HG03565 (cell line): ENCODE results near the gene EPB42.
"Not testable (repeated sequence)": the region's sequence is repeated elsewhere in the genome, so short reads cannot be mapped to it uniquely, and the experiment has no call there.

Experiments
- ATAC-seq: cut with Tn5 transposase; IDR thresholded peaks from one replicate; pipeline ENCODE4 v1.9.1; 2021; ENCODE audit warnings: mild to moderate bottlenecking, moderate library complexity; ENCODE audit not compliant: unreplicated experiment

The EPB42 gene

GRCh38 chr15:43242616-43243015 is 21.8 kb upstream of the EPB42 start:
- ATAC-seq, result no peak

DNA sequence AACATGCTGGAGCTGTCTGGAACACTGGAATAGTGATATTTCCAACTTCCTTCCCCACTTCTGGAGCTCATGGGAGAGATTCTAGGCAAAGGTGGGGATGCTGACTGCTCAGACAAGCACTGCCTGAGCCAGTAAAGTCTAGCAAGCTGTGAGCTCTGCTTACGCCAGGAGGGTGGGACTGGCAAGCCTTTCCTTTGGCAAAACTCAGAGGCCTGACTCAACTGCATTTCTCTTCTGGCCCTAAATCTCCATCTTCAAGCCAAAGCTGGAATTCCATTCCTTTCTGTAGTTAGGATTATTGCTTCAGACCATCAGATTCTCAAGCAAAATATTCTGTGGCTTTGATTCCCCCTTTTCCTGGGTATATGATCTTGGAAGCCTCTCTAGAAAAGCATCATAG is 20.3 kb upstream of the EPB42 start:
- no peak for ATAC-seq

GRCh38 chr15:43239732-43240491 is 19.1 kb upstream of the EPB42 start:
- ATAC-seq, result no peak

- ATAC-seq, result no peak
These were observed 17.9 kb upstream of the EPB42 start for GRCh38 chr15:43238671-43239131.

DNA sequence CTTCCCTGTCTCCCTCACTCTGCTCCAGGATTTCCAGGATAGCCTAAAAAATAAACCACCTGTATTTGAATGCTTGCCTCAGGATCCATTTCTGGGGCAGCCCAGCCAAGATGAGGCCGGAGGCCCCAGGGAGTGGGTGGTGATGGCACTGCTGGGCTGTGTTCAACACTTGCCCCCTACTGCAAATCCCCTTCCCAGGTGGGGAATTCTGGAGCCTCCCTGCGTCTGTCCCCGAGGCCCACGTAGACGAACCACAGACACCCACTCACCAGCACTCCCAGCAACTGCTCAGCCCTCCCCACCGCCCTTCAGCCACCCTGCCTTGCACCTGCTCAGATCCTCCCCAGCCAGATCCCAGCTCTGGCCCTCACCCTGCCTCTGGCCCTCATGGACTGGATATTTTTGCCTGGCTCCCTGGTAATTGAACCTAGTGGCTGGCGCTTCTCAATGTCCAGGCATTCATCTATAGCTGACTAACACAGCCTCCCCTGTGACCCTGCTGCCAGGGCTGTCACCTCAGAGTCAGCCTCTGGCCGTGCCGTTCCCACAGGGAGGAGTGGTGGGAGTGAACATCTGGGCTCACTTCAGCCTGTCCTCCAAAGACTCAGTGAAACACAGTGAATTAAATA is 17.1 kb upstream of the EPB42 start:
- no peak for ATAC-seq

GRCh38 chr15:43235536-43235935 is 14.7 kb upstream of the EPB42 start:
- no peak for ATAC-seq

- ATAC-seq, result no peak
These were observed 11.6 kb upstream of the EPB42 start for GRCh38 chr15:43232289-43232874.

DNA sequence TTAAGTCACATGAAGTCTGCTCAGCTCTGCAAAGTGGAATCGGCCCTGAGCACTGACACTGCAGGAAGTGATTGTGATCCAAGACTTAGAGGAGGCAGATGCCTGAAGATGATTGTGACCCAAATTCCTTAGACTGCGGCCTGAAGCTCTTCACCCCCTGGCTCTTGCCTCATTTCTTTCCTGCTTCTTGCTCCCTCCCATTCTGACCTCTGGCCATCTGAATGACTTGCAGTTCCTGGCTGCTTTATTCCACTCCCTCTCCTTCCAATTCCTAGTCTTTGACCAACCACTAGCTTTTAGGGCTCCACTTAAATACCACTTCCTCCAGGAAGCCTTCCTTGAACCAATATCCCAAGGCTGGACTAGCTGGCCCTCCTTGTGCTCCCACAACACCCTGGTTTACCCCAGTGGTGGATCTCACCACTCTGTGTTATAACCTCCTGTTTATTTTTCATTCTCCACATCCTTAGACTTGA is 9.9 kb upstream of the EPB42 start:
- no peak for ATAC-seq

- ATAC-seq, result no peak
These were observed 9.2 kb upstream of the EPB42 start for GRCh38 chr15:43229977-43230376.

GRCh38 chr15:43226436-43227305 is 5.9 kb upstream of the EPB42 start:
- no peak for ATAC-seq

- not testable (repeated sequence) for ATAC-seq
These were observed 5.1 kb upstream of the EPB42 start for GRCh38 chr15:43225950-43226255.

- no peak for ATAC-seq
These were observed 4.6 kb upstream of the EPB42 start for GRCh38 chr15:43225201-43225949.

DNA sequence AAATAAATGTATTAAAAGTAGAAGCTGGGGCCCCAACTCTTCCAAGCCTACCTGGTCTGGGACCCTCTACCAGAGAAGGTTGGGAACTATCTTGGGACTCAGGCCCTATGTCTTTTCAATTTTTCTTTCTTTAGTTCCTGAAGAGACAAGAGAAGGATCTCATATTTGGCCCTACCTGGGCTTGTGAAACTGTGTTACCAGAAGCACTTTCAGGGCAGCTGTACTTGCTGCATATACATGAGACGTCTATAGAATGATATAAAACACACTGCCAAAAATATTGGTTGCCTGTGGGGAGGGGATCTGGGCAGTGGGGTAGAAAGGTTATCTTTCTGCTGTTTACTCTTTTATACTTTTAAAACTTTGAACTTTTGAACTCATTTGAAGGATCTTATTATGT is 604 bp upstream of the EPB42 start:
- ATAC-seq, result no peak

DNA sequence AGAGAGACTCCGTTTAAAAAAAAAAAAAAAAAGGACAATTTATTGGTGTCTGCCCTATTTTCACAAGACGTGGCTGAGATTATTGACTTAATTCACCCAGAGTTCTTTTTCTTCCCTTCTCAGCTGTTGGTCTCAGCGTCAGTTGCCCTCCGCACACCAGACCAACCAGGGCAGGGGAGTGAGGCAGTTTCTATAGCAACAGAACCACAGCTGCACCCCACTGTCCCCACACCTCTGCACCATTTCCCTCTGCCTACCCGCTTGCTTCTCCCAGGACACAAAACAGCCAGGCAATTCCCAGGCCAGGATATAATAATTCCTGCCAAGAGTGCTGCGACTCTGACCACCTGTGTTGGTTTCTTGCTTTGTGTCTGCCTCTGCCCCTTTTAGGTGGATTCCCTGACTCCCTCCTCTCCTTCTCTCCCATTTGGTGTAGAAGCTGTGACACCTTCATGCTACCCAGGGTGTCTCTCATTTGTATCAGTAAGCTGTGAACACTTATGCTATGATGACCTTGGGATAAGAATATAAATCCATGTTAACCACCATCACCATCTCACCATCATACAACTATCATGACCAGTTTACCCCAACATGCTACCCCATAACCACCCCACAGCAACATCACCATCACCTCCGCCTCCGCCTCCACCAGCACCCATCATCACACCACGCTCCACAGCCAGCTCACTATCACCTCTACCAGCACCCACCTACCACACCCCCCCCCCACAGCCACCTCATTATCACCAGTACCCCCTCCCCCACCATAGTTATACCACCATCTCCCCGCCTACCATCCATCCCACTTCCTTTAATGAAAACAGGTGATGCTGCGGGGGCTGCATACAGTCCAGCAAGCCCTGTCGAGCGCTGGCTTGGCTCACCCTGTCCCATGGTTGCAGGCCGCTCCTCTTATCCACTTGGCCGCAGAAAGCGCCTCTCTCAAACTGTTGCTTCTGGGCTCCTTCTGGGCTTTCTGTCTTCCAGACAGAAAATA is 589 bp downstream of the EPB42 start:
- no peak for ATAC-seq

DNA sequence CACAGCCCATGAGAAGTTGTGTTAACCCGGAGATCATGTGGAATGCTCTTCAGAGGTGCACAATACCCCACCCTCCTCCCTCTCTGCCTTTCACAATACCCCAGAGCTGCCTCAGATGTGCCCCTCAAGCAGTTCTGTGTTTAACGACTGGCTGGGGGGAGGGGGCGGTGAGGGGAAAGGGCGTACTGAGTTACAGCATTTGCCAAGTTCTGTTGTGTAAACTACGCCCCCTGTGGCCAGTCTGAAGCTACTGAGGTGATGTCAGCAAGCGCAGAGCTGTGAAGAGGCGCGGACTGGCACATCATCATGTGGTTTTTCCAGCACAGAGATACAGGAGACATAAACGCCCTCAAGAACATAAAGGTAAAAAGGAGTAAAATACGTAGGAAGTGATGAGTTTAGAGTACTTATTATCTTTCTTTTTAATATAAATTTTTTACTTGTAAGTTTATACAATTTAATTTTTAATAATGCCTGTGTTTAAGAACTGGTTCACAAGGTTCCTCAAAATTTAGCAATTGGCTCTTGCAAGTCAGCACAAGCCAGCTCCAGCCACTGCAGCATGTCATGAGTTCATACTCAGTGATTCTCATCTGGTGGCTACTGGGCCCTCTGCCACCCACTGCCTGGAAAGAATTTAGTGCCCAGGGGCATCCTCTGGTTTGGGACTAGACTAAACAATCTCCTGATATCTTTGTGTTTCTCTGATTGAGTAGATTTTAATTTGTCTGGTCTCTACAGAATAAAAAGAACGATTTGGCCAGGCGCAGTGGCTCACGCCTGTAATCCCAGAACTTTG is 1.7 kb downstream of the EPB42 start:
- ATAC-seq, result no peak

DNA sequence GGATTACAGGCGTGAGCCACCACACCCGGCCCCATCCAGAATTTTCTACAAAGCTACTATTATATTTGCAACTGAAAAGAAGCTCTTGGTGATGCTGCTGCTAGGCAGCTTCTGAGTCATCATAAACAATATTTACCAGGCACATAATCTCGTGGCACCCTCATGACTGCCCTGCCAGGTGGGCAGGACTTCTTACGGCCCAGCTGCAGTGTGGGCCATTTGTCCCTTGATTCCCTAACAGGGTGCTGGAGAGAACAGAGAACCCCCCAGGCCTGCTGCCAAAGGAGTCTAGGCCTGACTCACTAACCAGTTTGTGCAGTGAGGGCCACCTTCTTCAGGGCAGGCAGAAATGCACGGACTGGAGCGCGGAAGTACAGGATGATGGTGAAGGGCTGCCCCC is 4.9 kb downstream of the EPB42 start:
- no peak for ATAC-seq

DNA sequence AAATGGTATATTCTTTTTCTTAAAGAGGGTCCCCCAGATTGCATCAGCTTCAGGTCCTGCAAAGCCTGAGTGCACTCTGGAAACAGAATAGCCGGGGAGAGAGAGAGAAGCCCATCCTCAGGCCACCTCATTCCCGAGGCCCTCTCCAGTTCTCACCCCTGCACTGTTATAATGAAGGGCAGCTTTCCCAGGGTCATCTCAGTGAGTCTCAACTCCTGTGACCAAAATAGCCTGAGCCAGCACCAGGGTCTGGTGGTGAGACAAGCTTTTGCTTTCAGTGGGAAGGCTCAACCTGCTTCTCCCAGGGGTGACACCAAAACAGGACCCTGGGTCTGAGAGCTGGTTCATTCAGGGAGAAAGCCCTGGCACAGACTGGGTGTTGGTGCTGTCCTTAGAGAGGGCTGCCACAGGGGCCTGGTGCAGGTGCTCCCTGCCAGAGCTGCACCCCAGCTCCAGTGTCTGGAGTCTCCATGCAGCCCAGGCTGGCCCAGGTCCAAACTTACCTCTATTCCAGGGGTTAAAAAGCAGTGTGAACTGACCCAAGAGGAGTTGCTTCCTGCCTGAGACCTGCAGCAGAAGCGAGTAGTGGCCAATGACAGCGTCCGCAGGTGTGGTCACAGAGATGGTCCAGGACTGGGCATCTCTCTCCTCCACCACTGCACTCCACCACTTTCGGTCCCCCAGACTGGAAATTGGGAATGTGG is 6.1 kb downstream of the EPB42 start:
- no peak for ATAC-seq

DNA sequence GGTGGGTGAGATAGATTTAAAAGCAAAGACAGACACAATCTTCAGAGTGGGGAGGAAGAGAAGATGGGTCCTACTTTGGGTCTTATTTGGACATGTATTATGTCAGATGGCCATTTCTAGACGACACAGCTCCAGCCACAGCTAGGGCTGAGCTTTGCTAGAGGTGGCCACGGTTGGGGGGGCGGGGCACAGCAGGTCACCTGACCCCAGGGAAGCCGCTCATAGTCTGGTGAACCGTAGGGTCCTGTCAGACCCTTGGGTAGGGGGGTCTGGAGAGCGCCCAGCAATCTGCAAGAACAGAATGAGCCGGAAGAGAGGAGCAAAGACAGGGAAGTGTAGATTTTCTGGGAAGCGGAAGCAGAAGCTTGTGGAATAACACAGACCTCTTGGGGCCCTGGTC is 6.6 kb downstream of the EPB42 start:
- ATAC-seq, result no peak
